Endometrial microvascular endothelial cells (primary cell): Measurements from ENCODE around the gene WNT3A. TPM values are rescaled to one million over a fixed set of nuclear protein-coding genes. Genes with fewer than 3 reads are reported as not detected.

Source experiments
- in situ Hi-C: cut with HindIII; loops from 2 replicates; pipeline ENCODE4 v1.10.0; 2017; ENCODE audit warnings: low sequenced_read_pairs, low pct_unique_long_range_greater_than_20kb; ENCODE audit errors: inconsistent ontology term
- total RNA-seq: library from RNA; depleted of rRNA; stranded (reverse); fragments of >200 nt; gene quantifications from one replicate; pipeline ENCODE4 v1.2.3, GENCODE V29; 2015; ENCODE audit errors: inconsistent ontology term

The WNT3A gene
- total RNA-seq, 1 donor from 2014 or later, result not detected

DNA sequence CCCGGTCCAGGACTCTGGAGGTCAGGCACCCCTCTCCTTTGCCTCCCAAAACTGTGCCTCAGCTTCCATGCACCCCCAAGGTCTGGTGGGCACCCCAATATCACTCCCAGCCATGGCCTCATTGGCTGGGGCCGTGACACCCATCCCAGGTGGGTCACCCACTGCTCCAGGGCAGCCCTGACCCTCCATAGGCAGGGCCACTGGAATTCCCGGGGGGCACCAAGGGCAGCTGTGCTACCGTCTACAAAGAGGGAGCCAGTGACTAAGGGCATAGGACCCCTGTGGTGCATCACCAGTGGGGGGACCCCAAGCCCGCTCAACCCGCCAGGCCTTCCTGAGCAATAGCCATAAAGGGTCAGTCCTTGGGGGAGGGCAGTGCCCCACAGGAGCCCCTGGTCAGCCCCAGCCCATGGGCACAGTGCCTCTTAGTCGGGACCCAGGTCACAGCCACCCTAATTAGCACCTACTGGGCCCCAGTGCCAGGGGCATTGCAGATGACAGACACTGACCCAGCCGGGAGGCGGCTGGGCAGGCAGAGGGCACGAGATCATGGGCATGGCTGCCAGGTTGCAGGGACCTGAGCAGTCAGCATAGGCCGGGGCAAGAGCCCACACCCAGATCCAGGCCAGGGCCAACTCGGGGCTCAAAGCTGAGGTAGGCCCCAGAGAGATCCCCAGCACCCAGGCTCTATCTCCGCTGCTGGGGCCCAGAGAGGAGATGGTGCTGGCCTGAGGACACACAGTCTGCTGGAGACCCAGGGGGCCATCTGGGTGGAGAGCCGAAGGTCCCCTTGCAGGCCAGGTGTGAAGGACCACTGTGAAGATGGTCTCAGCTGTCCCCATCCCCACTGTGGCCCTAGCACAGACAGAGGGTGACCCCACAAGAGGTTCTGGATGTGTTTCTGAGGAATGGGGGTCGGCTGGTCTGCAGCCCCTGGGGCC lies 56.7 kb downstream of the WNT3A start:
- in situ Hi-C loops, result no loop called here

DNA sequence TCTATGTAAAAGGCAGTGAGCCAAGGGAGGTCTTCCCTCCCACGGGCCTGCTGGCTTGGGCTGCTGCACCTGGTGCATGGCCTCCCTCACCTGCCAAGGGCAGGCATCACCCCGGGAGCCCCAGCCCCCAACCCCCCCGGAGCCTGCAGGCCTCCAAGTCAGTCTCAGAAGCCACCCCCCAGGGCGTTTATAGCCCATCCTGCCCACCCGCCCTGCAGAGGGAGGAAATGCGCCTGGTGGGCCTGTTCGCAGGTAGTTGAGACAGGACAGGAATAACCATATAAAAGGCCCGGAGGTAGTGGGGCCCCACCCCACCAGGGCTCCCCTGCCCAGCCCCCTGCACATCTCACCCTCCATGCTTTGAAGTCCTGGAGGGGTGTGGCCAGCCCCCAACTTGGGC lies 57.5 kb downstream of the WNT3A start:
- in situ Hi-C loops, result no loop called here

DNA sequence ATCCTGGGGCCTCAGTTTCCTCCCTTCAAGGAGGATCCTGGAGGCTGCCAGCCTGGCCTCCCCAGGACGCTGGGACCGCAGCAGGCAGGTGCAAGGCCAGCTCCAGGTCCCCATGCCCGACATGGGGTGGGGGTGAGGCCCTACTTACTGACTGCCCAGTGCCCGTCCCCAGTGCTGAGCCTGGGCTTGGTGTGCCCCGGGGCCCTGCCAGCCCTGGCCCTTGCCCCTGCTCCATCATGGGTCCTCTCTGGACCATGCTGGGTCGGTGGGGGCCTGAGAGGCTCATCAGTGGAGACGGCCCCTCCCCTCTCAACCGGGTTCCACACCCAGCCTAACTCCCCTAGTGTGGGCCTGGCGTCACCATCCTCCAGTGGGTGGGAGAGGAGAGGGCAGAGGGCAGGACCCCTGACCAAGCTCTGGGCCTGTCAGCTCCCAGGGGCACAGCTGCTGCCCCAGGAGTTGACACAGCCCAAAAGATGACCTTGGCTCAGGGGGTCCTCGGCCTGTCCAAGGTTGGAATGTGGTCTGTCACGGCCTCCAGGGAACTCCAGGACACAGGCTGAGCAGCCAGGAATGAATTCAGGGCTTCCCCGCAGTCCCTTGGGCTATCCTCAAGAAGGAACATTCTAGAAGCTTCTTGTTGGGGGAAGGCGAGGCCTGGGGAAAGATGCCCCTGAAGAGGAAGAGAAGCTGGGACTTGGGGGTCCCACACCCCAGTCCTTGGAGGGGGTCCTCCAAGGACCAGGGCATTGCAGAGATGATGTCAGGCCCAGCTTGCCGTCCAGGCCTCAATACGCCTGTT lies 58.1 kb downstream of the WNT3A start:
- in situ Hi-C loops, result no loop called here

DNA sequence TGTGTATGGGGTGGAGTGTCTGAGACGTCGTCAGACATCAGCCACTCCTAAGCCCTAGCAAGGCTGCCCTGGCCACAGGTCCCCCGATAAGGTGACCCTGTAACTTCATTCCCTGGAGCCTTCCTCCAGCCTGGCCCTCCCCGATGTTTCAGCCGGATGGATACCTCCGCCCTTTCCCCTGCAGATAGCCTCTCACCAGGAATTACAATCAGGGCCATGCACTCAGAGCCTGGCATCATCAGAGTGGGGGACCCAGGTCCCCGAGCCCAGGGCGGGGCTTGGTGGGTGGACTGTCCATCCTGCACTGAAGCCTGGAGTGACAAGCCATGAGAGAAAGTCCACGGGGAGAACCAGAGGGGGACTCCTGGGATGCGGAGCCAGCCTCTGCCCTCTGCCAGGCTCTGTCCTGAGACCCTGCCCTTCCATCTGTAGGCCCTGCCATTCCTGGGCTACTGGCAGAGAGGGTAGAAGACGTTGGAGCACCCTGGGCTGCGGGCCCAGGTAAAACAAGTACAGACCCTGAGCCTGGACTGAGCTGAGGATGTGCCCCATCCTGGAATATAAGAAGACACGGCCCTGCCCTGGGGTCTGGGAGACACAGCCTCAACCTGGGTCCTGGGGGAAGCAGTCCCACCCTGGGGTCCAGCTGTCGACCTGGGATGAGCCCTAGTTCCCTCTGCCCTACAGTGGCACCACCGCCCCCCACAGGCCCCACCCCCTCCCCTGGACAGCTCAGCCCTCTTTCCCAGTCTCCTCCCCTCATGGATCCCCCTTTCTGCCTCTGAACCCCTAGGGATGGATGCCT lies 58.9 kb downstream of the WNT3A start:
- in situ Hi-C loops, result no loop called here

DNA sequence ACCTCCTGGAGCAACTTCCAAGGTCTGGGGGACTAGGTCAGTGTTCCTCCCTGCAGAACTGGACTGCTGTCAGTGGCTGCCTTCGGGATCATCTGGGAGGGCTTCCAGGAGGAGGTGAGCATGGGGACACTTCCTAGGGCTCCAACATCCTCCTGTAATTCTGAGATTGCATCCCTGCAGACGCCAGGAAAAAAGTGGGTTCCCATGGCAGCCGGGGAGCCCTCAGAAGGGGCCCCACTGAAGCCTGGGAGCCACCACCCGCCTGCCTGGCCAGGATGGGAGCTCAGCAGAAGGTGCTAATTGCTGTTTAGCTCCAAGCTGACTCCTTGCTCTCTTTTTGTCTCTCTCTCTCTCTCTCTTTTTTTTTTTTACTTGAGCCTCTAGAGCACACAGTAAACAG lies 59.6 kb downstream of the WNT3A start:
- in situ Hi-C loops, result no loop called here

DNA sequence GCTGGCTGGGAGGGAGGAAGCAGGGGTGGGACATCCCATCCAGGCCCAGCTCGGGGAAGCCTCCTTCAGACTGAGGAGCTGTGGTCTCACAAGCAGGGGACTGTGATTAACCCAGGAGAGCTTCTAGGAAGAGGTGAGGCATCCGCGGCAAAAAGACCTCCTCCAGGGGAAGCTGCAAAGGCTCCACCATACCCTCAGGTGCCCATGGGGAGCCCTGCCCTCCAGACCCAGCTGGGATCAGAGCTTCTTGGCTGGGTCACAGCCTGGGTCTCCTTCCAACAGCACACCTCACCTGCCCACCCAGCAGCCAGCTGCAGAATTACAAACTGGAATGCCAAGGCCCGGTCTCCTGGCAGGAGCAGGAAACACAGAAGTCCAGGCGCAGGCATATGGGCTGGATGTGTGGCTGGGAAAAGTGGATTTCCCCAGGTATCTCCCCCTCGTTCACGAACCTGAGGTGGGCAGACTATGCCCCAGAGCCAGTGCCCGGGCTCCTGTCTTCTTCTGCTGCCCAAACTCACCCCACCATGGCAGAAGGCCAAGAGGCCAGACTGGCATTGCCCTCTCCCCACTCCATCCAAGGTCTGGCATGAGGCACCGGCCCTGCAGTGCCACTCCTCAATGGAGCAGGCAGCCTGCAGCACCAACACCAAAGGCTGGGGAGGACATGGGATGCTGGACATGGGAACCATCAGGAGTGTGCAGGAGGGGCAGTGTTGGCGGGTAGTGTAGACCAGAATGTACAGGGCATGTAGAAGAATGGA lies 60.3 kb downstream of the WNT3A start:
- in situ Hi-C loops, result no loop called here

DNA sequence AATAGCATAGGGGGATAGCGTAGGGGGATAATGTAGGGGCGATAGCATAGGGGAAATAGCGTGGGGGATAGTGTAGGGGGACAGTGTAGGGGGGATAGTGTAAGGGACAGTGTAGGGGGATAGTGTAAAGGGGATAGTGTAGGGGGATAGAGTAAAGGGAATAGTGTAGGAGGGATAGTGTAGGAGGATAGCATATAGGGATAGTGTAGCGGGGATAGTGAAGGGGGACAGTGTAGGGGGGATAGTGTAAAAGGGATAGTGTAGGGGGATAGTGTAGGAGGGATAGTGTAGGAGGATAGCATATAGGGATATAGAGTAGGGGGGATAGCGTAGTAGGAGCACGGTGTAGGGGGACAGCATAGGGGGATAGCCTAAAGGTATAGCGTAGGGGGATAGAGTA lies 61.6 kb downstream of the WNT3A start:
- in situ Hi-C loops, result no loop called here

DNA sequence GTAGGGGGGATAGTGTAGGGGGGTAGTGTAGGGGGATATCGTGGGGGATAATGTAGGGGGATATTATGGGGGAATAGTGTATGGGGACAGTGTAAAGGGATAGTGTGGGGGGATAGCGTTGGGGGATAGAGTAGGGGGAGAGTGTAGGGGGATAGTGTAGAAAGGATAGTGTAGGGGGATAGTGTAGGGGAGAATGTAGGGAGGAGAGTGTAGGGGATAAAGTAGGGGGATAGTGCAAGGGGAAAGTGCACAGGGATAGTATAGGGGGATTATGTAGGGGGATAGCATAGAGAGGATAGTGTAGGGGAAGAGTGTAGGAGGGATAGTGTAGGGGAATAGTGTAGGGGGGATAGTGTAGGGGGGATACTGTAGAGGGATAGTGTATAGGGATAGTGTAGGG lies 63.4 kb downstream of the WNT3A start:
- in situ Hi-C loops, result no loop called here

DNA sequence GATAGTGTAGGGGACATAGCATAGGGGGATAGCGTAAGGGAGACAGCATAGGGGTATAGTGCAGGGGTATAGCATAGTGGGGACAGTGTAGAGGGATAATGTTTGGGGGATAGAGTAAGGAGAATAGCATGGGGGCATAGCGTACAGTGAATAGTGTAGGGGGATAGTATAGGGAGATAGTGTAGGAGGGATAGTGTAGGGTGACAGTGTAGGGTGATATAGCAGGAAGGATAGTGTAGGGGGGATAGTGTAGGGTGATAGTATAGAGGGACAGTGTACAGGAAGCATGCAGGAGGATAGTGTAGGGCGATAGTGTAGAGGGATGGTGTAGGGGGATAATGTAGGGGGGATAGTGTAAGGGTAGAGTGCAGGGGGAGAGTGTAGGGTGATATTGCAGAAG lies 64.1 kb downstream of the WNT3A start:
- in situ Hi-C loops, result no loop called here

DNA sequence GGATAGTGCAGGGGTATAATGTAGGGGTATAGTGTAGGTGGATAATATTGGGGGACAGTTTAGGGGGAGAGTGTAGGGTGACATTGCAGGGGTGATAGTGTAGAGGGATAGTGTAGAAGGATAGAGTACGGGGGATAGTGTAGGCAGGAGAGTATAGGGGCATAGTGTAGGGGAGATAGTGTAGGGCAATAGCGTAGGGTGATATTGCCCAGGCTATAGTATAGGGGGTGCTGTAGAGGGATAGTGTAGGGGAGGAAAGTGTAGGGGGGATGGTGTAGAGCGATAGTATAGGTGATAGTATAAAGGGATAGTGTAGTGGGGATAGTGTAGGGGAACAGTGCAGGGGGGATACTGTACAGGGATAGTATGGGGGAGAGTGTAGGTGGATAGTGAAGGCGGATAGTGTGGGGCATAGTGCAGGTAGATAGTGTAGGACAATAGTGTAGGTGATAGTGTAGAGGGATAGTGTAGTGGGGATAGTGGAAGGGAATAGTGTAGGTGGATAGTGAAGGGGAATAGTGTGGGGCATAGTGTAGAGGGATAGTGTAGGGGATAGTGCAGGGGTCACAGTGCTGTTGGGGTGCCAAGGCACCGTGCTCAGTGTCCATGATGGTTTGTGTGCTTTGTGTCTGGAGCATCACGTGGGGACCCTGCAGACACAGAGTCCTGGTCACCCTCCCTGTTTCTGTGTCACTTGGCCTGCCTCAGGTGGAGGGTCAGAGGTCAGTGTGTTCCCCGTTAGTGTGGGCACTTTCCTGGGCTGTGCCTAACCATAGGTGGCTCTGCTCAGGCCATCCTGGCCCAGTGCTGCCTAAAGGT lies 65.2 kb downstream of the WNT3A start:
- in situ Hi-C loops, result no loop called here

DNA sequence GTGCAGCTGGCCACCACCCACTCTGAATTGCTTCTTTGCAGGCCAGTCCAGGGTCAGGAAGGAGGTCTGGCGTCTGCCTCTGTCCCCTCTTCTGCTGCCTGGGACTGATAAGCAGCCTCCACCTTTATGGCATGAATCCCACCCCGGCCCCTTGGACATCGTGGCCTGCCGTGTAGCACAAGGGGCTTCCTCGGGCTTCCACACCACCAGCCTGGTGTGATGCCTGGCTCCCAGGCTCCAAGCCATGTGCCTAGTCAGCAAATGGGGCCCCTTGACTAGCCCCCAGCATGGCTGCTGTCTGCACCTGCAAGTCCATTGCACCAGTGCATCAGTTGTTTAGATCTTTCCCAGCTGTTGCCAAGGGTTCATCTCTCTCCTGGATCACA lies 65.9 kb downstream of the WNT3A start:
- in situ Hi-C loops, result no loop called here

DNA sequence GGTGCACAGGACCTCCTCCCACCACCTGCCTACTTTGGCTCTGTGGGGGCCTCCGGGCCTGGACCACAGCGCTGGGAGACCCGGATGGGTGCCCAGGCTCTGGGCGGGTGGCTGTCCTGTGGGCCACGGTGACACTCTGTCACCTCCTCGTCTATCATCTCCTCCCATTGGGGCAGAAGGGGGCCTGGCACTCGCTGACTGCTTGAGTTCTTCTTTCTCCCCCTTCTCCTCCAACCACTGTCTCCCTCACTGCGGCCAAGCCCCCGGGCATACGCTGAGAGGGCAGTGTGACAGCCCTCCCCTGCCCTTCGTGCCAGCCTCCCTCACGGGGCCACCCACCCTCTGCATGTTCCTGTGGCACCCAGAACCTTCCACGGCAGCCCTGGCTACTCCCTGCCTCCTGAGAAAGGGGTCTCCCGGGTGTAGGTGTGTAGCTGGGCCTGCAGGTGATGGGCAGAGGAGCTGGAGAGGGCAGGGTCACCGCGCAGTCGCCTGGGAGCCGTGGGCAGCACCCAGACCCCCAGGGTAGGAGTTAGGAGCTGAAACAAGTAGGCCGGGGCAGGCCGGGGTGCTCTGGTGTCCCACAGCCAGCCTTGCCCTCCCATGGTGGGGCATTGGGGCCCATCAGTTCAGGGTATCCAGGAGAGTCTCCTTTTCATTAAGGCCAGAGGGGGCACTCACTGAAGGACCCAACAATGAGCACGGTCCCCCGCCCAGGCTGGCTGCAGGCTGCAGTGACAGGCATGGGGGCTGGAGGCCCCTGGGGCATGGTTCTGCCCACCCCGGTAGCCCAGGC lies 66.5 kb downstream of the WNT3A start:
- in situ Hi-C loops, result no loop called here

DNA sequence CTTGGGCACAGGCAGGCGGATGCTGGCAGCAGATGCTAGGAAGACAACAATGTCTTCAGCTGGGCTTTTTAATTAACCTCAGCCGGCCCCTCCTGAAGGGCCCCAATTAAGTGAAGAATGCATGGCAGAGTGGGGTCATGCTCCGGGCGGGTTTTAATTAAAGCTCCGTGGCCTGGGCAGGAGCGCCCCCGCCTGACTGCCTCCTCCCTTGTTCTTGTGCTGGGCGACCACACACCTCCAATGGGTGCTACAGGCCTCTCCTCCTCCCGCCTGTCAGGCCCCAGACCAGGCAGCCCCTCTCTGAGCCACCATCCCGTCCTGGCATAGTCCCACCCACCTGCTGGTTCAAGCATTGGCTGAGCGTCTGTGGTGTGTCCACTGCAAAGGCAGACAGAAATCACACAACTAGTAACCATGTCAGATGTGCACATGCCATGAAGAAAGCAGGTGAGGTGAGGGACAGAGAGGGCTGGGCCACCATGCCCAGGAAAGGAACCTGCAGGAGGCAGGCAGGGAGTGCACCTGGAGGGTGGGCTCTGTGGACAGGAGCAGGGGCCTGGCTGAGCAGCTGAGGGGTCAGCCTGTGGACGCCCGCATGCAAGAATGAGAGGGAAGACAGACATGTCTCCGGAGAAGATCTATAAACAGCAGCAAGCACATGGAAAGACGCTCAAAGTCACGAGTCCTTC lies 67.2 kb downstream of the WNT3A start:
- in situ Hi-C loops, result no loop called here

DNA sequence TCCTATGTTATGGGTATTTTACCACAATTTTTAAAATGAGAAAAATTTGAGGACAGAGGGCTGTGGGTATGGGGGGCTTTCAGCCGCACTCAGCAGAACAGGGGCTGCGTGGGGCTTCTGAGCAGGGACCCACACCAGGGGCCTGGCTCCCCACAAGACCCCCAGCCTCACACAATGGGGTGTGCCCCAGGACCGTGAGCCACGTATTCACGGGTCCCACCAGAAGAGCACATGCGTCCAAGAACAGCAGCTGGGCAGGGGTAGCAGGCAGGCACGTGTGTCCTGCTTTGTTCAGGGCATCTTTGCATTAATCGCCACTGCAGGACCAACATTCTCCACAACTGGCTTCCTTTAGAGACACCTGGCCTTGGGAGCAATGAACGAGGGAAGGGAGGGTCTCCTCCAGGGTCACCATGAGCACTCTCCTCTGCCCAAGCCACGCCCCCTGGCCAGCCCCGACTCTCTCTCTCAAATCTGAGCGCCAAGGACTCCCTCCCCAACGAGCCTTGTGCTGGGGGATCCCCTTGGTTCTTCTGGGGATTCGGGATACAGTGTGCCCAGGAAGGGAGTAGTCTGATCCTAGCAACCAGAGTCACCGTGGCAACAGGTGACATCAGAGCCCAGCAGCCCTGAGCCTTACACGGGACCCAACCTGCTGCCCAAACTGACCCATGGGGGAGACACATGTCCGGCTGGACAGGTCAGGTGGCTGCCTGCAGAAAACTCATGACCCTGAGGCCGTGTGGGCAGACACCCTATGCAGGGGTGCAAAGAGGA lies 68.3 kb downstream of the WNT3A start:
- in situ Hi-C loops, result no loop called here

DNA sequence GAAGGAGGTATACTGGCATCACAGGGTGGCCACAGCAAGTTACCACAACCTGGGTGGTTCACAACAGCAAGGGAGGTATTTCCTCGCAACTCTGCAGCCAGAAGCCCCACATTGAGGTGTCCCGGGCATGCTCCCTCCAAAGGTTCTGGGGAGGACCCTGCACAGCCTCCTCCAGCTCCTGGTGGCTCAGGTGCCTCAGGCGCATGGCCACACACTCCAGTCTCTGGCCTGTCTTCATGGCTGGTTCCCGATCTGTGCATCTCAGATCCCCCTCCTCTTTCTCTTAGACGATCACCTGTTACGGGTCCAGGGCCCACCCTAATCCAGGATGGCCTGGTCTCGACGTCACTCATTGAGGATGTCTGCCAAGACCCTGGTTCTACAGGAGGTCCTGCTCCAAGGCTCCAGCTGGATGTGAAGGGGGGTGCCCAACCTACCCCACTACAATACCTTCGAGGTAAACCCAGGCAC lies 69.0 kb downstream of the WNT3A start:
- in situ Hi-C loops, result no loop called here
